Activated T-cell treated with anti-CD3 and anti-CD28 coated beads, Interleukin-2, amount 50 U/mL, for 4 hours (primary cell): Measurements from ENCODE around the gene HIPK4. TPM values are rescaled to one million over a fixed set of nuclear protein-coding genes. Genes with fewer than 3 reads are reported as not detected.

Experiments used
- ATAC-seq, 2 donors: fragments of 200-7000 bp; cut with Tn5 transposase; one replicate each; pipeline ENCODE4 v1.10.0; 2021
- DNase-seq: peaks from one replicate; pipeline ENCODE4 v3.0.0-alpha.2; 2020
- H3K27me3 Mint-ChIP-seq: one replicate; pipeline ENCODE4 v1.8.0; 2021; ENCODE audit warnings: low read depth, mixed read lengths
- H3K36me3 Mint-ChIP-seq: one replicate; pipeline ENCODE4 v1.8.0; 2022; ENCODE audit warnings: mixed read lengths; ENCODE audit not compliant: insufficient read depth
- H3K4me1 Mint-ChIP-seq: one replicate; pipeline ENCODE4 v1.8.0; 2021; ENCODE audit warnings: low read depth, mixed read lengths
- H3K4me3 Mint-ChIP-seq: one replicate; pipeline ENCODE4 v1.8.0; 2021; ENCODE audit warnings: mild to moderate bottlenecking, moderate library complexity, mixed read lengths
- H3K9me3 Mint-ChIP-seq: one replicate; pipeline ENCODE4 v1.8.0; 2021; ENCODE audit warnings: mixed read lengths
- total RNA-seq, 3 donors: library from RNA; stranded (reverse); gene quantifications; one replicate each; pipeline ENCODE4 v1.2.1, GENCODE V29; 2021

The HIPK4 gene
- total RNA-seq, 3 donors from 2014 or later, result 0.08 TPM; not detected in 2

DNA sequence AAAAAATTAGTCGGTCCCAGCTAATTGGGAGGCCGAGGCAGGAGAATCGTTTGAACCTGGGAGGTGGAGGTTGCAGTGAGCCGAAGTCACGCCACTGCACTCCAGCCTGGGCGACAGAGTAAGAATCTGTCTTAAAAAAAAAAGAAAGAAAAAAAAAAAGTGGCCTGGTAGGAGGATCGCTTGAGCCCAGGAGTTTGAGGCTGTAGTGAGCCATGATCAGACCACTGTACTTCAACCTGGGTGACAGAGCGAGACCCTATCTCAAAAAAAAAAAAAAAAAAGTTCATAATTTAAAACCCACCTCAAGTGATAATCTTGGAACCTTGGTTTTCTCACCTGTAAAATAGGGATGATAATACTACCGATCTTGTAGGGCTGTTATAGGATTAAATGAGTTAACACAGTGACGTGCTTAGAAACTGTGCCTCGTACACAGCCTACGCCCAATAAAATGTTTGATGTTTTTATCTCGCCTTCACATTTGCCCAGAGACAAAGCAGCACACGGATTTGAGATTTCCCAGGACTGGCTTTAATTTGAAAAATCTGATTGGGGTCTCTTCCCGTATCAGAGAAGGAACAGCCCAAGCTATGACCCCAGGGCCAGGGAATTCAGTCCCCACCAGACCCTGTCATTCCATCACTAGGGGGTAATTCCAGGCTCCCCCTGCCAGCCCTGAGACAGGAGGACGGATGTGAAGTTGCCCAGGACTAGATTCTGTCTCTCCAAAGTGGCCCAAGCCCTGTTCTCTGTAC, 32.2 kb upstream of the HIPK4 start:
- H3K9me3 Mint-ChIP-seq, result no peaks in the 10 kb centered on the region
- ATAC-seq, result no peak
- H3K4me1 Mint-ChIP-seq, result peaks cover 28% of the 10 kb centered on the region
- DNase-seq, result no peak
- no peaks in the 10 kb centered on the region for H3K27me3 Mint-ChIP-seq
- peaks cover 6% of the 10 kb centered on the region for H3K36me3 Mint-ChIP-seq
- H3K4me3 Mint-ChIP-seq, result peak overlapping the region; percentile 79

- Mint-ChIP-seq H3K4me3 (peak overlapping the region; percentile 79), H3K27me3 (no peaks in the 10 kb centered on the region), H3K36me3 (peaks cover 6% of the 10 kb centered on the region), H3K4me1 (peaks cover 28% of the 10 kb centered on the region), H3K9me3 (no peaks in the 10 kb centered on the region)
- peak; percentile 64 for DNase-seq
- peak; percentile 49 to 52 for ATAC-seq
Measured at GRCh38 chr19:40420766-40421765, 31.1 kb upstream of the HIPK4 start.

- ATAC-seq, result no peak
Measured at GRCh38 chr19:40420451-40420765, 30.4 kb upstream of the HIPK4 start.

GRCh38 chr19:40419780-40420179, 29.8 kb upstream of the HIPK4 start:
- Mint-ChIP-seq H3K4me3 (peak overlapping the region; percentile 59), H3K9me3 (no peaks in the 10 kb centered on the region), H3K4me1 (peaks cover 24% of the 10 kb centered on the region), H3K27me3 (no peaks in the 10 kb centered on the region), H3K36me3 (peaks cover 6% of the 10 kb centered on the region)
- DNase-seq (no peak), ATAC-seq (no peak)

More at GRCh38 chr19:40420451-40420765, 30.4 kb upstream of the HIPK4 start:
- H3K4me3 Mint-ChIP-seq, result peak overlapping the region; percentile 79
- no peaks in the 10 kb centered on the region for H3K27me3 Mint-ChIP-seq
- H3K4me1 Mint-ChIP-seq, result peaks cover 25% of the 10 kb centered on the region
- H3K36me3 Mint-ChIP-seq, result peaks cover 6% of the 10 kb centered on the region
- no peaks in the 10 kb centered on the region for H3K9me3 Mint-ChIP-seq
- no peak for DNase-seq

DNA sequence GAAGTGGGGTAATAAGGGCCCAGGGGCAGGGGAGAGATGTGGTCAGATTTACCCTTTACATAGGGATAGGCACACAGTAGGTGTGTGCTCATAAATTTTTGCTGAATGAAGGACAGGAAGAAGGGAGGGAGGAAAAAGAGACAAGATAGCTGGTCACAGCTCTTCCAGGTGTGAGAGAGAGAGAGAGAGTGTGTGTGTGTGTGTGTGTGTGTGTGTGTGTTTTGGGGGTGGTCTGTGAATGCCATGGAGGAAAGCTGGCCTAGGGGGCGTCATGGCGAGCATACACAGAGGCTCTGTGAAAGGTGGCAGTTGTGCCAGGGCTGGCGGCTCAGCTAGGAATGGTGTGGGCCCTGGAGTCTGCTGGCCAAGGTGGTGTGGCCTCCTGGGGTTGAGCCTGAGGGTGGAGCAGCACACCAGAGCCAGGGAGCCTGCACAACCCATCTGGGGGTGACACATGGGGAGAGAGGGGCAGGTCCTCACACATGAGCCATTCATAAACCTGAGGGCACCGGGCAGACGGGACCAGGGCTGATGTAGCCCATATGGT, 29.2 kb upstream of the HIPK4 start:
- no peaks in the 10 kb centered on the region for H3K27me3 Mint-ChIP-seq
- no peak for ATAC-seq
- peaks cover 20% of the 10 kb centered on the region for H3K4me1 Mint-ChIP-seq
- no peaks in the 10 kb centered on the region for H3K9me3 Mint-ChIP-seq
- DNase-seq, result no peak
- H3K4me3 Mint-ChIP-seq, result no peak overlapping the region
- H3K36me3 Mint-ChIP-seq, result peaks cover 6% of the 10 kb centered on the region

GRCh38 chr19:40418040-40418439, 28.1 kb upstream of the HIPK4 start:
- Mint-ChIP-seq H3K4me3 (no peak overlapping the region), H3K4me1 (peaks cover 18% of the 10 kb centered on the region), H3K36me3 (peaks cover 6% of the 10 kb centered on the region), H3K9me3 (no peaks in the 10 kb centered on the region), H3K27me3 (no peaks in the 10 kb centered on the region)
- DNase-seq, result no peak
- ATAC-seq, result no peak

DNA sequence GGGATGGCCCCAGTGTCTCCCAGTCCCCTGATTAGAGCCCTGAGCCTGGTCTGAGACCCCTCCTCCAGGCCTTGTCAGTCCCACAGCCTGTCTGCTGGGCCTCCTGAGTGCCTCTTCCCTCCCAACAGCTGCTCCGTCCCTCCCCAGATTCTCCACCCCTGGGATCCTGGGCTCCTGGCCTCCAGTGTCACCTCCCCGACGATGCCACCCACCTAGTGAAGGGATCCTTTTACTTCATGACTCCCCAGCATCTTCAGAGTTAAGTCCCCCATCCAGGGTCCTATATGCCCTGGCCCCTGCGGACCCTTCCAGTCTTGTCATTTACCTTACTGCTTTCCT, 27.6 kb upstream of the HIPK4 start:
- peaks cover 6% of the 10 kb centered on the region for H3K36me3 Mint-ChIP-seq
- ATAC-seq (no peak), DNase-seq (no peak)
- H3K4me1 Mint-ChIP-seq, result peaks cover 18% of the 10 kb centered on the region
- no peaks in the 10 kb centered on the region for H3K27me3 Mint-ChIP-seq
- no peak overlapping the region for H3K4me3 Mint-ChIP-seq
- no peaks in the 10 kb centered on the region for H3K9me3 Mint-ChIP-seq

- no peaks in the 10 kb centered on the region for H3K9me3 Mint-ChIP-seq
- peaks cover 1% of the 10 kb centered on the region for H3K36me3 Mint-ChIP-seq
- H3K27me3 Mint-ChIP-seq, result no peaks in the 10 kb centered on the region
- ATAC-seq (no peak), DNase-seq (no peak)
- H3K4me1 Mint-ChIP-seq, result peaks cover 12% of the 10 kb centered on the region
- H3K4me3 Mint-ChIP-seq, result no peak overlapping the region
Measured at GRCh38 chr19:40416918-40417642, 27.1 kb upstream of the HIPK4 start.

GRCh38 chr19:40415768-40416167, 25.8 kb upstream of the HIPK4 start:
- Mint-ChIP-seq H3K36me3 (no peaks in the 10 kb centered on the region), H3K4me3 (no peak overlapping the region), H3K9me3 (no peaks in the 10 kb centered on the region), H3K4me1 (peaks cover 8% of the 10 kb centered on the region), H3K27me3 (no peaks in the 10 kb centered on the region)
- no peak for DNase-seq
- ATAC-seq, result no peak

DNA sequence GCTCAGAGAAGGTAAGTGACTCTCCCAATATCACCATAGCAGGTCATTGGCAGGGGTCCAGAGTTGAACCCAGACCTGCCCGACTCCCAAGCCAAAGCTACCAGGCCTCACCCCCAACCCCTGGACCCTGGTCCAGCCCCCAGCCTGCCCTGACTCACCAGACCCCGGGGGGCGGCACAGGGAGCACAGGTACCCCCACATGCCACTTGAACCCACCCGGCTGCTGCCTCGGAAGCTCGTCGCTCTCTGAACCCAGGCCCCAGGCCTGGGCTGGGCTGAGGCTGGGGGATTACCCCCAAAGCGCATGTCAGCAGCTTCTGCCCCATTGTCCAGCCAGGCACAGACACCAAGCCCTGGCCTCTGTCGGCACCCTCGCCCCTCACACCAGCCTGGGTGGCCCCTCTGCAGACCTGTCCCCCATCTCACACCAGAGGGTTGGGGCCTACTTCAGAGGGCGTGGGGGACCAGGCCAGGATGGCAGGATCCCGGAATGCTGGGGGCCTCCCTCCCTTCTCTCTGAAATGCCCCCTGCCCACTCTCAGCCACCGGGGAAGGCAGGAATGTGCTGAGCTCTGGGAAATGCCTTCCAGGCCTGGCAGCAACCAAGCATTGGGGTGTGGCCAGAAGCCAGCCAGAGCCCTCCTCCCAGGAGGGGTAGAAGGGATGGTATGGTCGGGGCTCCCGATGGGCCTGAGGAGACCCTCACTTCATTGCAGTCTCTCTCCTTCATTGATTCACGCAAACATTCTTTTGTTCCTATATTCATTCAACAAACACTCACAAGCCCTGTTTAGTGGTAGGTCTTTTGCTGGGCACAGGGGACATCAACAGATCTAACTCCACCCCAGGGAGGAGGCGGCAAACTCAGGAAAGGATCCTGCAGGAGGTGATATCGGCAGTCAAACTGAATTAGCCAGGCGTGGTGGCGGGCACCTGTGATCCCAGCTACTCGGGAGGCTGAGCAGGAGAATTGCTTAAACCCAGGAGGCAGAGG, 24.9 kb upstream of the HIPK4 start:
- ATAC-seq (no peak), DNase-seq (no peak)
- no peak overlapping the region for H3K4me3 Mint-ChIP-seq
- H3K36me3 Mint-ChIP-seq, result no peaks in the 10 kb centered on the region
- H3K4me1 Mint-ChIP-seq, result peaks cover 8% of the 10 kb centered on the region
- no peaks in the 10 kb centered on the region for H3K9me3 Mint-ChIP-seq
- no peaks in the 10 kb centered on the region for H3K27me3 Mint-ChIP-seq

- Mint-ChIP-seq H3K9me3 (no peaks in the 10 kb centered on the region), H3K4me1 (peaks cover 8% of the 10 kb centered on the region), H3K27me3 (no peaks in the 10 kb centered on the region), H3K36me3 (no peaks in the 10 kb centered on the region), H3K4me3 (no peak within 1 kb of the TSS)
- ATAC-seq (no peak), DNase-seq (no peak)
Measured at GRCh38 chr19:40413291-40413845, 23.4 kb upstream of the HIPK4 start, which contains the start of gene PRX. PRX (minus strand) TSS chr19:40413378; CDS start chr19:40407932, 5,446 bp downstream.

DNA sequence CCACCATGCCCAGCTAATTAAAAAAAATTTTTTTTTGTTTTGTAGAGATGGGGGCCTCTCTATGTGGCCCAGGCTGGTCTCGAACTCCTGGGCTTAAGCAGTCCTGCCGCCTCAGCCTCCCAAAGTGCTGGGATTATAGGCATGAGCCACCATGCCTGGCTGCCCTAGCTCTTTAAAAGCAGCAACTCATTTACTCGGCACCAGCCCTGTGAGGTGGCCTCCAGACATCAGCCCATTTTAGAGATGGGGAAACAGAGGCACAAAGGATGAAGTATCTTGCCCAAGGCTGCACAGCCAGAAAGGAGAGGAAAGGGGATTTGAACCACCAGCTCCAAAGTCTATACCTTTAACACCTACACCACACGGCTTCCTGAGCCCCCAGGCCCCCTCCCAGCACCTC, 22.9 kb upstream of the HIPK4 start:
- no peaks in the 10 kb centered on the region for H3K9me3 Mint-ChIP-seq
- H3K4me1 Mint-ChIP-seq, result peaks cover 11% of the 10 kb centered on the region
- H3K36me3 Mint-ChIP-seq, result no peaks in the 10 kb centered on the region
- no peak overlapping the region for H3K4me3 Mint-ChIP-seq
- H3K27me3 Mint-ChIP-seq, result no peaks in the 10 kb centered on the region
- DNase-seq, result no peak
- no peak for ATAC-seq

GRCh38 chr19:40411958-40412499, 22.0 kb upstream of the HIPK4 start:
- Mint-ChIP-seq H3K4me3 (no peak overlapping the region), H3K27me3 (no peaks in the 10 kb centered on the region), H3K36me3 (no peaks in the 10 kb centered on the region), H3K4me1 (peaks cover 12% of the 10 kb centered on the region), H3K9me3 (no peaks in the 10 kb centered on the region)
- DNase-seq (no peak), ATAC-seq (no peak)
